GM10266 (cell line): Measurements from ENCODE around the gene GGN.
A peak's percentile ranks its signal among the peaks of the same experiment; 100 is the strongest.
"Not testable (repeated sequence)": the region's sequence is repeated elsewhere in the genome, so short reads cannot be mapped to it uniquely, and the experiment has no call there.

Experiments
- DNase-seq: peaks from one replicate; pipeline ENCODE4 v3.0.0; 2012; ENCODE audit errors: extremely low spot score
- CTCF ChIP-seq: IDR thresholded peaks from 2 replicates; pipeline ENCODE4 v1.5.1; 2012; ENCODE audit warnings: mild to moderate bottlenecking, low read depth; ENCODE audit not compliant: control insufficient read depth, insufficient read depth; ENCODE audit errors: missing control alignments

Gene GGN

GRCh38 chr19:38369584-38369983, 18.2 kb downstream of the GGN start:
- no peak for TF ChIP-seq CTCF
- no peak for DNase-seq

GRCh38 chr19:38367041-38367440, 20.8 kb downstream of the GGN start:
- DNase-seq = no peak
- no peak for TF ChIP-seq CTCF

- DNase-seq = not testable (repeated sequence)
These were observed 24.7 kb downstream of the GGN start for GRCh38 chr19:38362946-38363688.

- DNase-seq = peak; percentile 80
- no peak for TF ChIP-seq CTCF
These were observed 25.5 kb downstream of the GGN start for GRCh38 chr19:38362076-38362945.

GRCh38 chr19:38361633-38362075, 26.2 kb downstream of the GGN start:
- DNase-seq = peak; percentile 83
- TF ChIP-seq CTCF = no peak

GRCh38 chr19:38360839-38361631, 26.8 kb downstream of the GGN start:
- no peak for TF ChIP-seq CTCF
- no peak for DNase-seq

GRCh38 chr19:38360351-38360750, 27.5 kb downstream of the GGN start:
- TF ChIP-seq CTCF = no peak

More at GRCh38 chr19:38360351-38360750, 27.5 kb downstream of the GGN start:
- DNase-seq = no peak
